ENCODE data around the gene TESMIN.
A peak's percentile ranks its signal among the peaks of the same experiment; 100 is the strongest.

The TESMIN gene, protein sequence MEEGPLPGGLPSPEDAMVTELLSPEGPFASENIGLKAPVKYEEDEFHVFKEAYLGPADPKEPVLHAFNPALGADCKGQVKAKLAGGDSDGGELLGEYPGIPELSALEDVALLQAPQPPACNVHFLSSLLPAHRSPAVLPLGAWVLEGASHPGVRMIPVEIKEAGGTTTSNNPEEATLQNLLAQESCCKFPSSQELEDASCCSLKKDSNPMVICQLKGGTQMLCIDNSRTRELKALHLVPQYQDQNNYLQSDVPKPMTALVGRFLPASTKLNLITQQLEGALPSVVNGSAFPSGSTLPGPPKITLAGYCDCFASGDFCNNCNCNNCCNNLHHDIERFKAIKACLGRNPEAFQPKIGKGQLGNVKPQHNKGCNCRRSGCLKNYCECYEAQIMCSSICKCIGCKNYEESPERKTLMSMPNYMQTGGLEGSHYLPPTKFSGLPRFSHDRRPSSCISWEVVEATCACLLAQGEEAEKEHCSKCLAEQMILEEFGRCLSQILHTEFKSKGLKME

GRCh38 chr11:68751331-68751856 lies at the start of gene TESMIN:
TESMIN (minus strand) TSS chr11:68751520; CDS start chr11:68750660, 860 bp downstream.
- peak; percentile 30; the same call in 1 of the 2 replicates for TF ChIP-seq ZFX (IDR thresholded peaks at IDR 0.05)
- TF ChIP-seq, protein P1, sequence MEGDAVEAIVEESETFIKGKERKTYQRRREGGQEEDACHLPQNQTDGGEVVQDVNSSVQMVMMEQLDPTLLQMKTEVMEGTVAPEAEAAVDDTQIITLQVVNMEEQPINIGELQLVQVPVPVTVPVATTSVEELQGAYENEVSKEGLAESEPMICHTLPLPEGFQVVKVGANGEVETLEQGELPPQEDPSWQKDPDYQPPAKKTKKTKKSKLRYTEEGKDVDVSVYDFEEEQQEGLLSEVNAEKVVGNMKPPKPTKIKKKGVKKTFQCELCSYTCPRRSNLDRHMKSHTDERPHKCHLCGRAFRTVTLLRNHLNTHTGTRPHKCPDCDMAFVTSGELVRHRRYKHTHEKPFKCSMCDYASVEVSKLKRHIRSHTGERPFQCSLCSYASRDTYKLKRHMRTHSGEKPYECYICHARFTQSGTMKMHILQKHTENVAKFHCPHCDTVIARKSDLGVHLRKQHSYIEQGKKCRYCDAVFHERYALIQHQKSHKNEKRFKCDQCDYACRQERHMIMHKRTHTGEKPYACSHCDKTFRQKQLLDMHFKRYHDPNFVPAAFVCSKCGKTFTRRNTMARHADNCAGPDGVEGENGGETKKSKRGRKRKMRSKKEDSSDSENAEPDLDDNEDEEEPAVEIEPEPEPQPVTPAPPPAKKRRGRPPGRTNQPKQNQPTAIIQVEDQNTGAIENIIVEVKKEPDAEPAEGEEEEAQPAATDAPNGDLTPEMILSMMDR (conservative IDR thresholded peaks at IDR 0.05), result no peak

DNA sequence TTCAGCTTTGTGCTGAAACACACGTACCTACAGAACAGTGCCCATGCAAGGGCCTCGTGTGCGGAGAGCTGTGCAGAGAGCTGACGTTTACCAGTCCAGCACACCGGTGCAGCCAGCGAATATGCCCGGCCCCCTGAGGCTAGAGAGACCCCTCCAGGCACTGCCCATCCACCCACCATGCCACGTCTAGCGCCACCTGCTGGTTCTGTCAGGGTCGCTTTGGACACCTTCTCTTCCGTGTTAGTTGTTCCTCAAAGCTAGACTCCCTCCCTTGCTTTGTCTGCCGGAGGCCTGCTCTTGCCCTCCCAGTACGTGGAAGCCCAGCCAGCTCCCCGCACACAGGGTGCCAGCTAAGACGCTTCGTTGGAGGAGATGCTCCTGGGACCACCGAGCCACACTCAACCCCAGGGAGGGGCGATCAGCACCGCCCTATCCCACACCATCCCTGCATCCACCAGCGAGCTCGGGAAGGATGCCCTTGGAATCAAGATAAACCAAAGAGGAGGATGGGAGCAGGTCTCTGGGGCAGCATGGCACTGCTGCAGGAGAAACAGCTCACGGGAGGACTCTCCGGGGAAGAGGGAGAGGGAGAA lies 47.0 kb upstream of the TESMIN start:
- no peak overlapping the region for H3K27ac ChIP-seq
- no peak for TF ChIP-seq ZFX (IDR thresholded peaks at IDR 0.05)
- TF ChIP-seq, protein P1 (conservative IDR thresholded peaks at IDR 0.05), result peak; percentile 84

More at GRCh38 chr11:68751331-68751856, at the start of gene TESMIN:
- H3K27ac ChIP-seq, result peak within 1 kb of the TSS; percentile 81

DNA sequence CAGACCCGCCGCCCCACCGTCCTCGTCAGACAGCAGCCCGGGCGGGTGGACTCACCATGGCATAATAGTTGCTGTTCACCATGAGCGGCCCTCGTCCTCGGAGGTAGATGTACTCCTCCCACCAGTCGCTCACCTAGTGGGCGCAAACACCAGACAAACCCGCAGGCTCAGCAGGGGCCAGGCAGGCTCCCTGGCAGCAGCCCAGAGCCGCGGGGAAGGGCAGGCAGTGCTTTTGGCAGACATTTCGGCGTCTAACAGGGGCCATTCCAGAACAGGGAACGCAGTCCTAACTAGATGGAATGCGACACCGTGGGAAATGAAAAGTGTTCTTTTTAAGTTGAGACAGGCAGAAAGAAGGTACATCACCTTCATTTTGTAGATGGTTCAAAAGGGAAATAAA lies 45.5 kb upstream of the TESMIN start:
- TF ChIP-seq, protein P1 (conservative IDR thresholded peaks at IDR 0.05), result no peak
- no peak for TF ChIP-seq ZFX (IDR thresholded peaks at IDR 0.05)
- H3K27ac ChIP-seq, result no peak overlapping the region

GRCh38 chr11:68792400-68792966 lies 41.2 kb upstream of the TESMIN start:
- TF ChIP-seq, protein P1 (conservative IDR thresholded peaks at IDR 0.05), result no peak
- TF ChIP-seq ZFX (IDR thresholded peaks at IDR 0.05), result no peak
- H3K27ac ChIP-seq, result no peak overlapping the region

- no peak overlapping the region for H3K27ac ChIP-seq
These were observed 33.3 kb upstream of the TESMIN start for GRCh38 chr11:68784653-68785052.

GRCh38 chr11:68783216-68783821 lies 32.0 kb upstream of the TESMIN start:
- H3K27ac ChIP-seq, result no peak overlapping the region
- TF ChIP-seq, protein P1 (conservative IDR thresholded peaks at IDR 0.05), result no peak
- TF ChIP-seq ZFX (IDR thresholded peaks at IDR 0.05), result no peak

More at GRCh38 chr11:68784653-68785052, 33.3 kb upstream of the TESMIN start:
- TF ChIP-seq, protein P1 (conservative IDR thresholded peaks at IDR 0.05), result no peak
- TF ChIP-seq ZFX (IDR thresholded peaks at IDR 0.05), result no peak
